LoVo (cell line): Measurements from ENCODE around the gene NOVA1.
"Not testable (repeated sequence)": the region's sequence is repeated elsewhere in the genome, so short reads cannot be mapped to it uniquely, and the experiment has no call there.

Experiments
- DNase-seq: peaks from one replicate; pipeline ENCODE4 v3.0.0-alpha.2; 2016; ENCODE audit warnings: low spot score

NOVA1 gene

GRCh38 chr14:26597589-26598080, at the start of gene NOVA1:
Gene NOVA1 (minus strand): TSS chr14:26598033. CDS start chr14:26597436, 597 bp downstream.
- no peak for DNase-seq

- DNase-seq = not testable (repeated sequence)
Observed at GRCh38 chr14:26645057-26645456, 47.2 kb upstream of the NOVA1 start.

- no peak for DNase-seq
Observed at GRCh38 chr14:26636561-26636960, 38.7 kb upstream of the NOVA1 start.

- DNase-seq = not testable (repeated sequence)
Observed at GRCh38 chr14:26634946-26635345, 37.1 kb upstream of the NOVA1 start.

GRCh38 chr14:26626256-26626655, 28.4 kb upstream of the NOVA1 start:
- DNase-seq = no peak

GRCh38 chr14:26622611-26623010, 24.8 kb upstream of the NOVA1 start:
- no peak for DNase-seq

GRCh38 chr14:26621807-26622560, 24.2 kb upstream of the NOVA1 start:
- DNase-seq = no peak

GRCh38 chr14:26621364-26621763, 23.5 kb upstream of the NOVA1 start:
- DNase-seq = no peak

GRCh38 chr14:26611259-26611658, 13.4 kb upstream of the NOVA1 start:
- DNase-seq = no peak

GRCh38 chr14:26606729-26607312, 9.0 kb upstream of the NOVA1 start:
- no peak for DNase-seq

GRCh38 chr14:26605602-26606001, 7.8 kb upstream of the NOVA1 start:
- no peak for DNase-seq

GRCh38 chr14:26602902-26603301, 5.1 kb upstream of the NOVA1 start:
- no peak for DNase-seq

GRCh38 chr14:26601856-26602255, 4.0 kb upstream of the NOVA1 start:
- DNase-seq = no peak

GRCh38 chr14:26599291-26599690, 1.5 kb upstream of the NOVA1 start:
- no peak for DNase-seq

GRCh38 chr14:26598672-26599131, 869 bp upstream of the NOVA1 start:
- DNase-seq = no peak

- no peak for DNase-seq
Observed at GRCh38 chr14:26598081-26598671, 343 bp upstream of the NOVA1 start.

GRCh38 chr14:26597071-26597588, 703 bp downstream of the NOVA1 start:
- no peak for DNase-seq

GRCh38 chr14:26596543-26597061, 1.2 kb downstream of the NOVA1 start:
- DNase-seq = no peak

GRCh38 chr14:26595926-26596542, 1.8 kb downstream of the NOVA1 start:
- DNase-seq = no peak

GRCh38 chr14:26594756-26595545, 2.9 kb downstream of the NOVA1 start:
- DNase-seq = no peak

GRCh38 chr14:26594148-26594547, 3.7 kb downstream of the NOVA1 start:
- DNase-seq = no peak
